CD14-positive monocyte (primary cell): ENCODE measurements around the gene GNAT3. TPM values are rescaled to one million over a fixed set of nuclear protein-coding genes. Genes with fewer than 3 reads are reported as not detected.

ENCODE experiments used
- DNase-seq, 3 donors: peaks; one replicate each; pipeline ENCODE4 v3.0.0-alpha.2; 2011 to 2022
- H2AFZ ChIP-seq: 2 replicates; pipeline ENCODE4 v1.6.0; 2012; ENCODE audit warnings: mild to moderate bottlenecking, low read depth, low read length, inconsistent platforms; ENCODE audit not compliant: insufficient read depth, poor library complexity, severe bottlenecking
- H3K27ac ChIP-seq, 2 donors: 1 replicate in 1 of 2; 2 replicates in 1 of 2; pipeline ENCODE4 v1.5.1; 2012 to 2013; ENCODE audit warnings: low read length in 2 of 2, control low read depth in 1 of 2, inconsistent platforms in 1 of 2, low read depth in 1 of 2, mild to moderate bottlenecking in 1 of 2
- H3K27me3 ChIP-seq, 2 donors: one replicate each; pipeline versions ENCODE4 v1.6.0 to v1.6.1; 2011 to 2013; ENCODE audit warnings: low read length in 2 of 2; ENCODE audit not compliant: control insufficient read depth in 2 of 2, insufficient read depth in 2 of 2
- H3K36me3 ChIP-seq, 2 donors: replicated peaks in 1 of 2; 1 replicate in 1 of 2; 2 replicates in 1 of 2; pipeline versions ENCODE4 v1.5.1 to v1.6.1; 2012 to 2013; ENCODE audit warnings: low read length in 2 of 2, control low read depth in 1 of 2, inconsistent platforms in 1 of 2, mild to moderate bottlenecking in 1 of 2; ENCODE audit not compliant: insufficient read depth in 2 of 2, control insufficient read depth in 1 of 2
- H3K4me1 ChIP-seq, 2 donors: 1 replicate in 1 of 2; 2 replicates in 1 of 2; pipeline versions ENCODE4 v1.5.1 to v1.6.1; 2012 to 2013; ENCODE audit warnings: low read length in 2 of 2, control low read depth in 1 of 2, inconsistent platforms in 1 of 2, mild to moderate bottlenecking in 1 of 2, moderate library complexity in 1 of 2; ENCODE audit not compliant: insufficient read depth in 2 of 2, control insufficient read depth in 1 of 2
- H3K4me2 ChIP-seq: replicated peaks from 2 replicates; pipeline ENCODE3; 2012; ENCODE audit warnings: low read length, moderate library complexity, mild to moderate bottlenecking; ENCODE audit not compliant: poor library complexity, severe bottlenecking; ENCODE audit errors: extremely low read depth
- H3K4me3 ChIP-seq, 3 experiments: fragments of 200-600 bp in 1 of 3; sonication (generic) in 1 of 3; replicated peaks in 1 of 3; 1 replicate in 2 of 3; 2 replicates in 1 of 3; pipeline ENCODE4 v1.5.1; 2011 to 2013; ENCODE audit warnings: low read length in 3 of 3, mild to moderate bottlenecking in 3 of 3, control low read depth in 2 of 3, low read depth in 2 of 3, inconsistent platforms in 1 of 3, moderate library complexity in 1 of 3
- H3K79me2 ChIP-seq: 2 replicates; pipeline ENCODE4 v1.6.0; 2012; ENCODE audit warnings: mild to moderate bottlenecking, control low read depth, inconsistent platforms, low read length, moderate library complexity; ENCODE audit not compliant: insufficient read depth
- H3K9ac ChIP-seq: 2 replicates; pipeline ENCODE4 v1.6.0; 2017; ENCODE audit warnings: low read length, mild to moderate bottlenecking; ENCODE audit not compliant: insufficient read depth, poor library complexity, severe bottlenecking
- H3K9me3 ChIP-seq, 2 donors: replicated peaks in 1 of 2; 1 replicate in 1 of 2; 2 replicates in 1 of 2; pipeline versions ENCODE4 v1.5.1 to v1.6.1; 2012 to 2013; ENCODE audit warnings: low read length in 2 of 2, control low read depth in 1 of 2; ENCODE audit not compliant: control insufficient read depth in 1 of 2, insufficient read depth in 1 of 2
- H4K20me1 ChIP-seq: 2 replicates; pipeline ENCODE4 v1.6.0; 2012; ENCODE audit warnings: mild to moderate bottlenecking, low read length, control low read depth, moderate library complexity; ENCODE audit not compliant: insufficient read depth
- H3K27ac Mint-ChIP-seq, 7 donors: one replicate each; pipeline ENCODE4 v1.8.0; 2020; ENCODE audit warnings: mild to moderate bottlenecking in 7 of 7, mixed read lengths in 7 of 7, moderate library complexity in 6 of 7, inconsistent platforms in 2 of 7
- H3K27me3 Mint-ChIP-seq, 3 donors: one replicate each; pipeline ENCODE4 v1.8.0; 2021 to 2022; ENCODE audit warnings: low read depth in 3 of 3, mild to moderate bottlenecking in 3 of 3, mixed read lengths in 3 of 3, moderate library complexity in 3 of 3, inconsistent platforms in 1 of 3
- H3K36me3 Mint-ChIP-seq, 2 donors: one replicate each; pipeline ENCODE4 v1.8.0; 2020; ENCODE audit warnings: mixed read lengths in 2 of 2, inconsistent platforms in 1 of 2, mild to moderate bottlenecking in 1 of 2
- H3K4me1 Mint-ChIP-seq: one replicate; pipeline ENCODE4 v1.8.0; 2020; ENCODE audit warnings: mild to moderate bottlenecking, mixed read lengths
- H3K4me3 Mint-ChIP-seq, 2 donors: one replicate each; pipeline ENCODE4 v1.8.0; 2020; ENCODE audit warnings: mild to moderate bottlenecking in 2 of 2, mixed read lengths in 2 of 2, moderate library complexity in 1 of 2
- H3K9me3 Mint-ChIP-seq, 7 donors: one replicate each; pipeline ENCODE4 v1.8.0; 2020 to 2022; ENCODE audit warnings: mixed read lengths in 7 of 7, mild to moderate bottlenecking in 6 of 7, moderate library complexity in 6 of 7, inconsistent platforms in 2 of 7
- CTCF ChIP-seq: fragments of 200-600 bp; IDR thresholded peaks from one replicate; pipeline ENCODE4 v1.8.0; 2022; ENCODE audit warnings: antibody characterized with exemption, mild to moderate bottlenecking
- intact Hi-C, 2 donors: fragments of 100-400 bp; cut with micrococcal nuclease; formaldehyde crosslinking; loops; one replicate each; pipeline versions ENCODE4 v1.15.0 to v1.15.1; 2023
- polyA plus RNA-seq, 3 donors: library from polyadenylated mRNA; depleted of rRNA in 1 of 3; unstranded in 2 of 3; stranded (reverse) in 1 of 3; fragments of 300-500 nt in 2 of 3; fragments of >200 nt in 1 of 3; fragmentation: Illumina TruSeq in 2 of 3; gene quantifications; 1 replicate in 2 of 3; 2 replicates in 1 of 3; pipeline ENCODE4 v1.2.3, GENCODE V29; 2012 to 2021

The GNAT3 gene
- polyA plus RNA-seq, 3 donors = not detected

GRCh38 chr7:80410081-80410480 lies 101.8 kb downstream of the GNAT3 start:
- H3K4me3 Mint-ChIP-seq = no peak overlapping the region
- no peak overlapping the region for H3K27ac Mint-ChIP-seq
- Histone ChIP-seq H3K4me2 (no peak overlapping the region), H3K27me3 (no peaks in the 10 kb centered on the region), H4K20me1 (no peaks in the 10 kb centered on the region), H3K9me3 (no peaks in the 10 kb centered on the region), H3K36me3 (no peaks in the 10 kb centered on the region), H3K27ac (no peak overlapping the region), H3K9ac (no peak overlapping the region), H3K79me2 (no peaks in the 10 kb centered on the region), H3K4me1 (no peaks in the 10 kb centered on the region), H3K4me3 (no peak overlapping the region), H2AFZ (no peak overlapping the region)
- intact Hi-C loops = no loop called here
- H3K27me3 Mint-ChIP-seq = no peaks in the 10 kb centered on the region
- peaks cover 0 to 4% (median 0%) of the 10 kb centered on the region in 7 donors for H3K9me3 Mint-ChIP-seq
- no peaks in the 10 kb centered on the region for H3K4me1 Mint-ChIP-seq
- H3K36me3 Mint-ChIP-seq = no peaks in the 10 kb centered on the region
- no peak for DNase-seq
- TF ChIP-seq CTCF = no peak

Other genes with a start within 250 kb of the GNAT3 start
- gene CD36, start 126.6 kb upstream of the GNAT3 start, polyA plus RNA-seq = 1,000 to 10,000 TPM in 2 of 3 donors, 100 to 1,000 TPM in 1; 735 to 1,210 (median 1,135) TPM